Measurements from ENCODE around the gene ITFG2. TPM values are rescaled to one million over a fixed set of nuclear protein-coding genes. Genes with fewer than 3 reads are reported as not detected.

ITFG2 gene
- total and polyA plus RNA-seq, 10 of the 15 experiments (the other 5 are each of a cell fraction or from before 2014, with no cell fraction given), result 21.2 to 39.5 (median 25.9) TPM

DNA sequence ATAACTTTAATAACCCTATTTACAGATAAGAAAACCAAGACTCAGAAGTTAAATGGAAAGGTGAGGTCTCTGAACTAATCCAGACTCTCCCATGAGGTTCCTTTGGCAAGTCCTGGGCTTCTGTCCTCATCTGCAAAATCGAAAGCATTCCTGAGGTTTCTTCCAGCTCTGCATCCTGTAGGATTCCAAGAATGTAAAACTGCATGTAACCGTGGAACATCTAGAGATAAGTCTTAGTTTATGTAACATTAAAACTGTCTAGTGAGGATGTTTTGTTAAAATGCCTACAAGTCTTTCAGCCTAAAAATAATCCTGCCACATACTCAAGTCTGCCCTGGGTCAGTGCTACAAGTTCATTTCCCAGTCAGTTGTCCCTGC lies 7.3 kb upstream of the ITFG2 start:
- H3K4me2 ChIP-seq (ENCODE audit: control insufficient read depth, insufficient read depth), result no peak overlapping the region
- no peak overlapping the region for H3K27ac ChIP-seq (ENCODE audit: control insufficient read depth, insufficient read depth)
- no peaks in the 10 kb centered on the region for H3K79me2 ChIP-seq (ENCODE audit: control insufficient read depth, insufficient read depth, low read length)
- peaks cover 19% of the 10 kb centered on the region in 2 experiments for H3K36me3 ChIP-seq (ENCODE audit: control insufficient read depth in 2 of 2, insufficient read depth in 2 of 2, low read length in 1 of 2)
- 56% methylated on average over 2 of the region's 2 CpGs for WGBS (ENCODE audit: insufficient coverage, insufficient replicate concordance, low lambda C conversion rate, missing lambda C conversion rate)
- BruUV-seq (replicated peaks), result no TSS peak
- FAIRE-seq (no peak), DNase-seq (ENCODE audit: low read depth, low spot score) (no peak), ATAC-seq (no peak)
- H3K4me3 ChIP-seq, result no peak overlapping the region
- no peaks in the 10 kb centered on the region for H3K27me3 ChIP-seq (replicated peaks in 1 of 2; ENCODE audit: control insufficient read depth in 2 of 2, insufficient read depth in 2 of 2, low read length in 1 of 2)
- ChIA-PET POLR2A (interaction anchor here (0.9 kb wide), 1 partner anchor 10 kb away, joined by 3 read pairs; the partner anchor contains the start of gene FKBP4), CTCF (interaction anchor here (1.2 kb wide), 1 partner anchor 122 kb away, joined by 3 read pairs; no protein-coding TSS in a partner anchor), RAD21 (ENCODE audit: unreplicated experiment) (no interaction called here), SMC1A (ENCODE audit: uncharacterized antibody, unreplicated experiment) (no interaction called here)
- H4K20me1 ChIP-seq (ENCODE audit: control insufficient read depth, insufficient read depth), result no peaks in the 10 kb centered on the region
- H2AFZ ChIP-seq (ENCODE audit: control insufficient read depth, low read depth, low read length), result no peak overlapping the region
- no peaks in the 10 kb centered on the region for H3K9me3 ChIP-seq (replicated peaks; ENCODE audit: control insufficient read depth, insufficient read depth, low read length)
- no peak for TF ChIP-seq KDM1A (IDR thresholded peaks at IDR 0.05; ENCODE audit: borderline replicate concordance)
- TF ChIP-seq ETV6 (conservative IDR thresholded peaks at IDR 0.05 in 1 of 2, IDR thresholded peaks at IDR 0.05 in 1 of 2; ENCODE audit: borderline replicate concordance in 1 of 2, low read depth in 1 of 2), result no peak
- TF ChIP-seq, protein P1, sequence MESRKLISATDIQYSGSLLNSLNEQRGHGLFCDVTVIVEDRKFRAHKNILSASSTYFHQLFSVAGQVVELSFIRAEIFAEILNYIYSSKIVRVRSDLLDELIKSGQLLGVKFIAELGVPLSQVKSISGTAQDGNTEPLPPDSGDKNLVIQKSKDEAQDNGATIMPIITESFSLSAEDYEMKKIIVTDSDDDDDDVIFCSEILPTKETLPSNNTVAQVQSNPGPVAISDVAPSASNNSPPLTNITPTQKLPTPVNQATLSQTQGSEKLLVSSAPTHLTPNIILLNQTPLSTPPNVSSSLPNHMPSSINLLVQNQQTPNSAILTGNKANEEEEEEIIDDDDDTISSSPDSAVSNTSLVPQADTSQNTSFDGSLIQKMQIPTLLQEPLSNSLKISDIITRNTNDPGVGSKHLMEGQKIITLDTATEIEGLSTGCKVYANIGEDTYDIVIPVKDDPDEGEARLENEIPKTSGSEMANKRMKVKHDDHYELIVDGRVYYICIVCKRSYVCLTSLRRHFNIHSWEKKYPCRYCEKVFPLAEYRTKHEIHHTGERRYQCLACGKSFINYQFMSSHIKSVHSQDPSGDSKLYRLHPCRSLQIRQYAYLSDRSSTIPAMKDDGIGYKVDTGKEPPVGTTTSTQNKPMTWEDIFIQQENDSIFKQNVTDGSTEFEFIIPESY (IDR thresholded peaks at IDR 0.05), result no peak
- TF ChIP-seq MXI1 (IDR thresholded peaks at IDR 0.05; ENCODE audit: low read depth, low read length), result no peak
- TF ChIP-seq IKZF2 (IDR thresholded peaks at IDR 0.05), result no peak
- peaks cover 14% of the 10 kb centered on the region for H3K4me1 ChIP-seq (ENCODE audit: control insufficient read depth, insufficient read depth, low read length)
- in situ Hi-C loops (cut with MboI), result no loop called here
- no peak overlapping the region for H3K9ac ChIP-seq (ENCODE audit: control insufficient read depth, insufficient read depth, low read length)
- intact Hi-C loops (cut with micrococcal nuclease; ENCODE audit: unreplicated experiment), result no loop called here

- no peak overlapping the region for H3K9ac ChIP-seq (ENCODE audit: control insufficient read depth, insufficient read depth, low read length)
- no peak overlapping the region for H2AFZ ChIP-seq (ENCODE audit: control insufficient read depth, low read depth, low read length)
- no peaks in the 10 kb centered on the region for H4K20me1 ChIP-seq (ENCODE audit: control insufficient read depth, insufficient read depth)
- CTCF ChIA-PET, result no interaction called here
- POLR2A ChIA-PET, result interaction anchor here (0.7 kb wide), 1 partner anchor 11 kb away, joined by 4 read pairs; no protein-coding TSS in a partner anchor
- RAD21 ChIA-PET (ENCODE audit: unreplicated experiment), result no interaction called here
- H3K9me3 ChIP-seq (replicated peaks; ENCODE audit: control insufficient read depth, insufficient read depth, low read length), result no peaks in the 10 kb centered on the region
- SMC1A ChIA-PET (ENCODE audit: uncharacterized antibody, unreplicated experiment), result no interaction called here
- H3K79me2 ChIP-seq (ENCODE audit: control insufficient read depth, insufficient read depth, low read length), result peaks cover 2% of the 10 kb centered on the region
- in situ Hi-C loops (cut with MboI), result no loop called here
- no peak overlapping the region for H3K4me2 ChIP-seq (ENCODE audit: control insufficient read depth, insufficient read depth)
- DNase-seq (ENCODE audit: low read depth, low spot score), result no peak
- BruUV-seq (replicated peaks), result no TSS peak
- TF ChIP-seq, protein P2, sequence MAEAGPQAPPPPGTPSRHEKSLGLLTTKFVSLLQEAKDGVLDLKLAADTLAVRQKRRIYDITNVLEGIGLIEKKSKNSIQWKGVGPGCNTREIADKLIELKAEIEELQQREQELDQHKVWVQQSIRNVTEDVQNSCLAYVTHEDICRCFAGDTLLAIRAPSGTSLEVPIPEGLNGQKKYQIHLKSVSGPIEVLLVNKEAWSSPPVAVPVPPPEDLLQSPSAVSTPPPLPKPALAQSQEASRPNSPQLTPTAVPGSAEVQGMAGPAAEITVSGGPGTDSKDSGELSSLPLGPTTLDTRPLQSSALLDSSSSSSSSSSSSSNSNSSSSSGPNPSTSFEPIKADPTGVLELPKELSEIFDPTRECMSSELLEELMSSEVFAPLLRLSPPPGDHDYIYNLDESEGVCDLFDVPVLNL (IDR thresholded peaks at IDR 0.05; ENCODE audit: low read depth, low read length), result no peak
- TF ChIP-seq GABPA (IDR thresholded peaks at IDR 0.05; ENCODE audit: low read depth), result no peak
- no peak for TF ChIP-seq TBL1XR1 (IDR thresholded peaks at IDR 0.05; ENCODE audit: low read depth, low read length)
- TF ChIP-seq KDM1A (IDR thresholded peaks at IDR 0.05; ENCODE audit: borderline replicate concordance), result no peak
- H3K4me1 ChIP-seq (ENCODE audit: control insufficient read depth, insufficient read depth, low read length), result peaks cover 14% of the 10 kb centered on the region
- no peak for FAIRE-seq
- H3K27me3 ChIP-seq (replicated peaks in 1 of 2; ENCODE audit: control insufficient read depth in 2 of 2, insufficient read depth in 2 of 2, low read length in 1 of 2), result no peaks in the 10 kb centered on the region
- peaks cover 9 to 13% of the 10 kb centered on the region in 2 experiments; a peak in 2 of 4 replicates for H3K36me3 ChIP-seq (ENCODE audit: control insufficient read depth in 2 of 2, insufficient read depth in 2 of 2, low read length in 1 of 2)
- no peak for ATAC-seq
- H3K4me3 ChIP-seq, result no peak overlapping the region
- no peak overlapping the region for H3K27ac ChIP-seq (ENCODE audit: control insufficient read depth, insufficient read depth)
- 84% methylated on average over 6 of the region's 6 CpGs for WGBS (ENCODE audit: insufficient coverage, insufficient replicate concordance, low lambda C conversion rate, missing lambda C conversion rate)
- intact Hi-C loops (cut with micrococcal nuclease; ENCODE audit: unreplicated experiment), result no loop called here
Measured at GRCh38 chr12:2806700-2807099, 5.8 kb upstream of the ITFG2 start.

Data from GM12878 (cell line).